C4-2B (cell line): ENCODE results near the gene LYSET.
"Not testable (repeated sequence)": the region's sequence is repeated elsewhere in the genome, so short reads cannot be mapped to it uniquely, and the experiment has no call there.

Experiments
- H3K27ac ChIP-seq: fragments of 450-650 bp; 2 replicates; pipeline ENCODE4 v1.5.1; 2017
- CTCF ChIP-seq: fragments of 450-650 bp; conservative IDR thresholded peaks from 2 replicates; pipeline ENCODE4 v1.5.1; 2017; ENCODE audit warnings: mild to moderate bottlenecking
- ZFX ChIP-seq: fragments of 450-650 bp; IDR thresholded peaks from 2 replicates; pipeline ENCODE4 v1.6.1; 2017

LYSET gene

GRCh38 chr14:93148979-93149378 lies 36.1 kb upstream of the LYSET start:
- TF ChIP-seq CTCF, result no peak
- TF ChIP-seq ZFX, result no peak
- no peak overlapping the region for H3K27ac ChIP-seq

- TF ChIP-seq CTCF, result no peak
- TF ChIP-seq ZFX, result no peak
- H3K27ac ChIP-seq, result peak overlapping the region; percentile 22
Observed at GRCh38 chr14:93150227-93151208, 34.6 kb upstream of the LYSET start.

- H3K27ac ChIP-seq, result no peak overlapping the region
- TF ChIP-seq CTCF, result no peak
- no peak for TF ChIP-seq ZFX
Observed at GRCh38 chr14:93153121-93153520, 32.0 kb upstream of the LYSET start.

GRCh38 chr14:93155667-93156066 lies 29.4 kb upstream of the LYSET start:
- TF ChIP-seq CTCF, result no peak
- no peak for TF ChIP-seq ZFX

GRCh38 chr14:93156693-93157369 lies 28.3 kb upstream of the LYSET start:
- no peak overlapping the region for H3K27ac ChIP-seq
- TF ChIP-seq CTCF, result no peak
- TF ChIP-seq ZFX, result no peak

More at GRCh38 chr14:93155667-93156066, 29.4 kb upstream of the LYSET start:
- H3K27ac ChIP-seq, result no peak overlapping the region

- not testable (repeated sequence) for H3K27ac ChIP-seq
Observed at GRCh38 chr14:93158349-93158748, 26.8 kb upstream of the LYSET start.

GRCh38 chr14:93159625-93160352 lies 25.3 kb upstream of the LYSET start:
- H3K27ac ChIP-seq, result not testable (repeated sequence)

GRCh38 chr14:93160353-93160801 lies 24.7 kb upstream of the LYSET start:
- TF ChIP-seq ZFX (no peak), CTCF (peak; percentile 77)
- H3K27ac ChIP-seq, result no peak overlapping the region
